ENCODE data around the gene BLCAP. TPM values are rescaled to one million over a fixed set of nuclear protein-coding genes. Genes with fewer than 3 reads are reported as not detected.
A peak's percentile ranks its signal among the peaks of the same experiment; 100 is the strongest.

Gene BLCAP
- polyA plus RNA-seq, 1 donor: 86.6 TPM

DNA sequence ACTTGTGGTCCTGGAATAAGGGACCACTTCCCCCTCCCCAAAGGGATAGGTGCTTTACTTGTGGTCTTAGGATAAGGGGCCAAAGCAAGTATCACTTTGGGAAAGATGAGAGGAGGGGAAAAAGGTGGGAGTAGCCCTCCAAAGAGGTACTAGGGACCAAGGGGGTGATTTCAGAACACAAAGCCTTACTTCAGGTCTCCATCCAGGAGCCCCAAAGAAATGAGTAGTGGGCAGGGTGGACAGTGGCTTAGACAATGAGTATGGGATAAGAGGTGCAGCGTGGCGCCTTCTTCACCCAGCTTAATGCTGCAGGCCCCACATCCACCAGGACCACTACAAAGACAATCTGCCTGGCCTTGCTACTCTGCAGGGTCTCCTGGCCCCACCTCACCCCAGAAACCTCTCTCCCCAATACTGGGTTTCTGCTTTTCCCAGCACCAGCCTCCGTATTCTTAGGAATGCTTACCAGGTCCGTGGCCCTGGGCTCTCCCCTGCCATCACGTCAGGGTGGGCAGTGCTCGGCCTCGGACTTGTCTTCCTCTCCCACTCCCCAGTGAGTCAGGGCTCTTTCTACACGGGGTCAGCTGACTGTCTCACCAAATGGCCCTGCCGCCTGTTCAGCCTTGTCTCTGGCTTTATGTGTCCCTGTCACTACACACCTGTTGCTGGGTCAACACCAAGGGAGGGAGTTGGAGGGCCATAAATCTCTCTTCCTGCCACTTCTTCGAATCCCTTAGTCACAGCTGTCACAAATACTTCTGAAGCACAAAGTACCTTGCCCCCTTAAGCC is 3.6 kb downstream of the BLCAP start:
- Histone ChIP-seq H3K4me1 (ENCODE audit: control insufficient read depth, insufficient read depth, low read length) (peaks cover 28% of the 10 kb centered on the region), H3K9me3 (ENCODE audit: control insufficient read depth, low read depth, low read length) (peaks cover 7% of the 10 kb centered on the region), H3K27ac (ENCODE audit: low read length) (peak overlapping the region; percentile 44), H3K4me3 (ENCODE audit: low read length) (no peak overlapping the region), H3K27me3 (ENCODE audit: control insufficient read depth, insufficient read depth, low read length) (no peaks in the 10 kb centered on the region), H3K36me3 (ENCODE audit: control insufficient read depth, insufficient read depth, low read length) (peaks cover 8% of the 10 kb centered on the region)
- peak; percentile 72 to 88 for DNase-seq
- no CpG with 5 or more reads among the region's 10 CpGs for WGBS (ENCODE audit: insufficient coverage, low lambda C conversion rate)

DNA sequence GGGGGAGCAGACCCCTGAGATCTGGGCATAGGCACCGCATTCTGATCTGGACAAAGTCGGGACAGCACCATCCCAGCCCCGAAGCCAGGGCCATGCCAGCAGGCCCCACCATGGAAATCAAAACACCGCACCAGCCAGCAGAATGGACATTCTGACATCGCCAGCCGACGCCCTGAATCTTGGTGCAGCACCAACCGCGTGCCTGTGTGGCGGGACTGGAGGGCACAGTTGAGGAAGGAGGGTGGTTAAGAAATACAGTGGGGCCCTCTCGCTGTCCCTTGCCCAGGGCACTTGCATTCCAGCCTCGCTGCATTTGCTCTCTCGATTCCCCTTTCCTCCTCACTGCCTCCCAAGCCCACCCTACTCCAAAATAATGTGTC is 4.7 kb downstream of the BLCAP start:
- H3K27ac ChIP-seq (ENCODE audit: low read length): no peak overlapping the region
- H3K27me3 ChIP-seq (ENCODE audit: control insufficient read depth, insufficient read depth, low read length): no peaks in the 10 kb centered on the region
- WGBS (ENCODE audit: insufficient coverage, low lambda C conversion rate): no CpG with 5 or more reads among the region's 13 CpGs
- H3K4me3 ChIP-seq (ENCODE audit: low read length): no peak overlapping the region
- H3K4me1 ChIP-seq (ENCODE audit: control insufficient read depth, insufficient read depth, low read length): peaks cover 24% of the 10 kb centered on the region
- DNase-seq: no peak
- peaks cover 7% of the 10 kb centered on the region for H3K9me3 ChIP-seq (ENCODE audit: control insufficient read depth, low read depth, low read length)
- peaks cover 18% of the 10 kb centered on the region for H3K36me3 ChIP-seq (ENCODE audit: control insufficient read depth, insufficient read depth, low read length)

DNA sequence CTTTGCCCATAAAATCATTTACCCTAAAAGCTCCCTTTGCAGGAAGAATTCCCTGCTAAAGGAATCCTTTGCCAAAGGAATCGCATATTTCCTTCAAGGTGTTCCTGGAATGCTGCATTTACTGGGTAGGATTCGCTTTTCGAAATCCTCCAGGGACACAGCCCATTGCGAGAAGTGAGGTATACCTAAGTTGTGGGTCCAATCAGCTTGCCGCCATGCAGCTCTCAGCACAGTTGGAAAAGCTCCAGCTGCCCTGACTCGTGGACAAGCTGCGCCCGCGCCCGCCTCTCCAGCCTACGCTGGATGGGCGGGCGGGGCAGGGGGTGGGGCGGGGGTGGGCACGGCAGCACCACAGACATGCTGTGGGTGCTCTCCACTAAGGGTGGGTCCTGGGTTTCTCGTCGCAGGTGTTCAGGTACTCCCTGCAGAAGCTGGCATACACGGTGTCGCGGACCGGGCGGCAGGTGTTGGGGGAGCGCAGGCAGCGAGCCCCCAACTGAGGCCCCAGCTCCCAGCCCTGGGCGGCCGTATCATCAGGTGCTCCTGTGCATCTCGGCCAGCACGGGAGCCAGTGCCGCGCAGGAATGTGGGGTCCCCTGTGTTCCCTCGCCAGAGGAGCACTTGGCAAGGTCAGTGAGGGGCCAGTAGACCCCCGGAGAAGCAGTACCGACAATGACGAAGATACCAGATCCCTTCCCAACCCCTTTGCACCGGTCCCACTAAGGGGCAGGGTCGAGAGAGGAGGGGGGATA is 5.2 kb downstream of the BLCAP start:
- peaks cover 24% of the 10 kb centered on the region for H3K4me1 ChIP-seq (ENCODE audit: control insufficient read depth, insufficient read depth, low read length)
- H3K4me3 ChIP-seq (ENCODE audit: low read length): peak overlapping the region; percentile 36
- no peak overlapping the region for H3K27ac ChIP-seq (ENCODE audit: low read length)
- peaks cover 24% of the 10 kb centered on the region for H3K36me3 ChIP-seq (ENCODE audit: control insufficient read depth, insufficient read depth, low read length)
- DNase-seq: peak; percentile 51 to 61
- WGBS (ENCODE audit: insufficient coverage, low lambda C conversion rate): no CpG with 5 or more reads among the region's 36 CpGs
- H3K9me3 ChIP-seq (ENCODE audit: control insufficient read depth, low read depth, low read length): peaks cover 7% of the 10 kb centered on the region
- H3K27me3 ChIP-seq (ENCODE audit: control insufficient read depth, insufficient read depth, low read length): no peaks in the 10 kb centered on the region

DNA sequence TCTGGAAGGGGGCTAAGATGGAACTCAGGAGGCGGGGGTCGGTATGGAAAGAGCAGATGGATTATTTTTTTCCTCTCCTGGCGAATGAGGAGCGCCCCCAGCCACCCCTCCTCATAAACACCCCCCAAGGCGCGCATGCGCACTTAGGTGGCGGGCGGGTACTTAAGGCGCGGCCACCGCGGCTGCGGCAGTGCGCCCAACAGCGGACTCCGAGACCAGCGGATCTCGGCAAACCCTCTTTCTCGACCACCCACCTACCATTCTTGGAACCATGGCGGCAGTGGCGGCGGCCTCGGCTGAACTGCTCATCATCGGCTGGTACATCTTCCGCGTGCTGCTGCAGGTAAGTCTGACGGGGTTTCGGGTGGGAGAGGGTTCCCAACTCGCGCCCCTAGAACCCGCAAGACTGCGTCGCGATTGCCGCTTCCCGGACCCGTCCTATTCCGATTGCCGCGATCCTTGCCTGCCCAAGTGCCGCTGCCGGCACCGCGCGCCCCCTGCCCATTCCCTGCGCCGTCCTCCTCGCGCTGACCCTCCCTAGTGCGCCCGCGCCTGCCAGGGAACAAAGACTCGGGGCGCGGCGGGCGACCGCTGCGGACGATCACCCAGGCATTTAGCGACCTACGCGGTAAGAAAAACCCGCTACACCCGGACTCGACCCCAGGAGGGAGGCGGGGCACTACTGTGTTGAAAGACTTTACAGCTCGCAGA is 6.5 kb downstream of the BLCAP start, which contains the start of gene NNAT:
Gene NNAT (plus strand): TSS at position 190 of the 711 bp plus-strand sequence. CDS start 82 bp downstream, at position 272.
- H3K36me3 ChIP-seq (ENCODE audit: control insufficient read depth, insufficient read depth, low read length): peaks cover 26% of the 10 kb centered on the region
- no CpG with 5 or more reads among the region's 69 CpGs for WGBS (ENCODE audit: insufficient coverage, low lambda C conversion rate)
- H3K4me3 ChIP-seq (ENCODE audit: low read length): peak within 1 kb of the TSS; percentile 36
- DNase-seq: no peak
- H3K27me3 ChIP-seq (ENCODE audit: control insufficient read depth, insufficient read depth, low read length): no peaks in the 10 kb centered on the region
- peaks cover 31% of the 10 kb centered on the region for H3K4me1 ChIP-seq (ENCODE audit: control insufficient read depth, insufficient read depth, low read length)
- H3K9me3 ChIP-seq (ENCODE audit: control insufficient read depth, low read depth, low read length): peaks cover 7% of the 10 kb centered on the region
- no peak within 1 kb of the TSS for H3K27ac ChIP-seq (ENCODE audit: low read length)

DNA sequence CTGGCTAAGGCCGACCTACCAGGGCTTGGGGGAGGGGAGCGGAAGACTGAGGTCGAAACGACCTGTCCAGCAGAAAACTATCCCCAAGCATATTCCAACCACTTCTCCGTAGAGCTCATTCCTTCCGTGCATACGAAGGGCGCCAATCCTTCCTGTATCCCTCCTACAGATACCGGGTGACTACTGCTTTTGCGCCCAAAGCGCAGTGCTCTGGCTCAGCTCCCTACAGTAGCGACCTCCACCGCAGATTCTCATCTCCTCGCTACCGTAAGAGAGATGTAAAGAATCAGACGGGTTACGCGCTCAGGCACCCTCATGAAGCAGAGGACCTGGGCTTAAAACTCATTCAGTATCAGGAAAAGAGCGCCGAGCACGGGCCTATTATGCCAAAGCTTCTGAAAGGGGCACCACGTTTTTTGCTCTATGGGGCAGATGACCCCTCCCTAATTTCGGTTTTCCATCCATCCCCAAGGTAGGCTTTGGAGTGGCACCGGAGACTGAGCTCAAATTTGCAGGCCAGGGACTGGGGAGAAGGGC is 7.2 kb downstream of the BLCAP start:
- Histone ChIP-seq H3K36me3 (ENCODE audit: control insufficient read depth, insufficient read depth, low read length) (peaks cover 33% of the 10 kb centered on the region), H3K27me3 (ENCODE audit: control insufficient read depth, insufficient read depth, low read length) (no peaks in the 10 kb centered on the region), H3K4me3 (ENCODE audit: low read length) (no peak overlapping the region), H3K27ac (ENCODE audit: low read length) (no peak overlapping the region), H3K9me3 (ENCODE audit: control insufficient read depth, low read depth, low read length) (peaks cover 7% of the 10 kb centered on the region), H3K4me1 (ENCODE audit: control insufficient read depth, insufficient read depth, low read length) (peaks cover 28% of the 10 kb centered on the region)
- no peak for DNase-seq
- WGBS (ENCODE audit: insufficient coverage, low lambda C conversion rate): no CpG with 5 or more reads among the region's 24 CpGs

DNA sequence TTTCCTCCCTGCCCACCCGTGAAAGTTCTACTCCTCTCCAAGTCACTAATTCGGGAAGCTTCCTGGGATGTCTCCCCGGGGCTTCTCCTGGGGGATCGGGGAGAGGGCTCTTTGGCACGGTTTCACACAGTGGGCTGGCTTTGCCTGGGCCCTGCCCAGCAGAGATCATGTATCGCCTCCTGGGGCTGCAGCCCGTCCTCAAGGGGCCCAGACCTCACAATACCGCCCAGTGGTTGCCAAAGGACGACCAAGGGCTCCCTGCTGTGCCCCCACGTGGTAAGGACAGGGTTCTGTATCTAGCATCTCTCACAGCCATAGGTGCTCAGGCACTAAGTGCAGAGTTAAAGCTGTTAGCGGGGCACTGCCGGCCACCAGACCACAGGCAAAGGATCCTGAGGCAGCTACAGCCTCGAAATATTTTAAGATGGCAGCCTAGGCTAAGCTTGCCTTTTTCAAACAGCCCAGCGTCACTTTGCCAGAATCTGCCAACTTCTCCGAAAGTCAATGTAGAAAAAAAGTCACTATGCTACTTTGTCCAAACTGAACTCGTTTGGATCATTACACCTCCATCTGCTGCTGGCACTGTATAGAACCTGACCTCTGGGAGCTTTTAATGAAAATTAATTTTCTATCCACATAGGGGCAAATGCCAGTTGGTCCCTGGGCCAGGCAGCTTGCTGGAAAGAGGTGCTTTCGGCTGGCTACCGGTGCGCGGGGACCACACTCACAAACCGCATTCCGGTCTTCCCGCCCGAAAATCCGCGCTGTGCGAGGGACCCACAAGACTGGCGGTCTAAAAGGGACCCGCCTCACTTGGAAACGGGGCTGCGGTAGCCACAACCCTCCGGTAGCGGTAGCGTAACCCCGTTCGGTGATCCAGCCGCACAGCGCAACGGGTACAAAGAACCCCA is 7.9 kb downstream of the BLCAP start:
- peaks cover 7% of the 10 kb centered on the region for H3K9me3 ChIP-seq (ENCODE audit: control insufficient read depth, low read depth, low read length)
- no peaks in the 10 kb centered on the region for H3K27me3 ChIP-seq (ENCODE audit: control insufficient read depth, insufficient read depth, low read length)
- H3K4me1 ChIP-seq (ENCODE audit: control insufficient read depth, insufficient read depth, low read length): peaks cover 21% of the 10 kb centered on the region
- WGBS (ENCODE audit: insufficient coverage, low lambda C conversion rate): 80% methylated on average over 4 of the region's 39 CpGs
- H3K36me3 ChIP-seq (ENCODE audit: control insufficient read depth, insufficient read depth, low read length): peaks cover 40% of the 10 kb centered on the region
- no peak overlapping the region for H3K4me3 ChIP-seq (ENCODE audit: low read length)
- H3K27ac ChIP-seq (ENCODE audit: low read length): no peak overlapping the region
- no peak for DNase-seq

DNA sequence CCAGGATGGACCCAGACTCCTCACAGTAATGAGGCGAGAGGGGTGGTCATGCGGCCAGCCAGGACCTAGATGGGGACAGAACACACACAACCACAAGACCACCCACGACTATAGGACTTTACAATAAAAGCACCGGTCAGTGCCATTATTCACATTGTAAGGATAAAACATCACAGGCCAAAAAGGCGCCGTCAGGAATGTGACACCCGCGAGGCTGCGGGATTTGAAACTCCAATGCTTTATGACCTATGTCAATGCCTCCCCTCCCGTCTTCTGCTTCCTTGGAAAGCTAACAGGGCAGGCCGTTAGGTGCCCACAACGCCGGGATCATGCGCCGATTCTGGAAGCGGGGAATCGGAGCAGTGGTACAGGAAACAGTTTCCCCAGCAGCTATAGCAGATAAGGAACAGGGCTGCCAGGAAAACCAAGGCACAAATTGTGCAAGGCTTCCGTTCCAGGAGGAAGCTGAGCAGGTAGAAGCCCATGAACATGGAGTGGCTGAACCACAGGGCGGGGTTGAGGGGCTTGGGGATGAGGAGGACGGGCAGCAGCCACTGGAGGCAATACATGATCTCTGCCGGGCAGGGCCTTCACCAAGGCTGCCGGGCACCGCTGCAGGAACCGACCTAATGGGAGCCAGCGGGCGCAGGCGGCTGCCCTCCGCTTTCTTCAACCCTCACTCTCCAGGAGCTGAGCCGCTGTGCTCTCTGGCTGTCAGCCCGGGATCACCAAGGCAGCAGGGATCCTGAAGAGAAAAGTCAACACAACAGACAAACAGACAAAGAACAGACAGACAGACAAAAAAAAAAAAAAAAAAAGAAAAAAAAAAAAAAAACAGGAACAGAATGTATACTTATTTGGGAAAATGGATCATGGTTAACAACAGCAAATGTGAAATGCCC is 8.8 kb downstream of the BLCAP start:
- peaks cover 7% of the 10 kb centered on the region for H3K9me3 ChIP-seq (ENCODE audit: control insufficient read depth, low read depth, low read length)
- peaks cover 12% of the 10 kb centered on the region for H3K4me1 ChIP-seq (ENCODE audit: control insufficient read depth, insufficient read depth, low read length)
- DNase-seq: no peak
- H3K36me3 ChIP-seq (ENCODE audit: control insufficient read depth, insufficient read depth, low read length): peaks cover 49% of the 10 kb centered on the region
- no peak overlapping the region for H3K27ac ChIP-seq (ENCODE audit: low read length)
- no peak overlapping the region for H3K4me3 ChIP-seq (ENCODE audit: low read length)
- no CpG with 5 or more reads among the region's 30 CpGs for WGBS (ENCODE audit: insufficient coverage, low lambda C conversion rate)
- H3K27me3 ChIP-seq (ENCODE audit: control insufficient read depth, insufficient read depth, low read length): no peaks in the 10 kb centered on the region

DNA sequence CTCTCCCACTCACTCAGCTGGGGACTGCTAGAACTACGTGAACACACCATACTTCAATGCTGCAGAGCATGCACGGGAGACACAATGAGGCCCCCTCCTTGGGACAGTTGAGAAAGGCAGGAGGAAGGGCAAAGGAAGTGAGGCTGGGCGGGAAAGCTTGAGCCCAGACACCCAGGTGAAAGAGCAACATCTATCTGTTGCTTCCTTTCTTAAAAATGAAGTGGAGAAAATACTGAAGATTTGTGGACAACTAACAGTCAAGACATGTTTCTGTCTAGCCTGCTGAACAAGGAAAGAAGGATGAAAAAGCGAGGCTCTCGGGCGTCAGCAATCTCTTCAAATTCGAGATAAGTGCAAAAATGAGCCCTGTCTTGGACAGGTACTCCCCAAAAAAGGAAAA is 9.6 kb downstream of the BLCAP start:
- WGBS (ENCODE audit: insufficient coverage, low lambda C conversion rate): 88% methylated on average over 4 of the region's 7 CpGs
- DNase-seq: no peak
- Histone ChIP-seq H3K27ac (ENCODE audit: low read length) (no peak overlapping the region), H3K36me3 (ENCODE audit: control insufficient read depth, insufficient read depth, low read length) (peaks cover 57% of the 10 kb centered on the region), H3K9me3 (ENCODE audit: control insufficient read depth, low read depth, low read length) (peaks cover 7% of the 10 kb centered on the region), H3K27me3 (ENCODE audit: control insufficient read depth, insufficient read depth, low read length) (no peaks in the 10 kb centered on the region), H3K4me3 (ENCODE audit: low read length) (no peak overlapping the region), H3K4me1 (ENCODE audit: control insufficient read depth, insufficient read depth, low read length) (peaks cover 9% of the 10 kb centered on the region)

Data from large intestine (tissue), 3 donors.